ENCODE data around the gene UCN. TPM values are rescaled to one million over a fixed set of nuclear protein-coding genes. Genes with fewer than 3 reads are reported as not detected.

The UCN gene
- total and polyA plus RNA-seq, 10 of the 15 experiments (the other 5 are each of a cell fraction or from before 2014, with no cell fraction given), result 0.10 to 3.8 (median 1.1) TPM; not detected in 1

DNA sequence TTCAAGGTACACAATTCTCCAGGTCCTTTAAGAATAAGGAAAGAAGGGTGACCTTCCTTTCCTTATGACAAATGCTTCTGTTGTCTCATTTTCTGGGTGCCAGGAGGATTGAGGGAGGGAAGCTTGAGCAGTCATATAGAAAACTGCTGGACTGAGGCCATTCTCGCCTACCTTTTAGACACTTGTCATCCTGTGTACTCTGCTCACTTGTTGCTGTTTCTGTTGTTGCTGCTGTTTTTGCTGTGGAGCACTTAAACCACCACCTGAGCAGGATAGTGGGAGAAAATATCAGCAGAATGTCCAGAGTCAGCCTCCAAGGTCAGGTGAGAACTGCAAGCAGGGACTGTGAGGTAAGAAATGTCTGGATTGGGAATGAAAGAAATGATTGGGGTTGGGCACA lies 30.2 kb downstream of the UCN start:
- BruUV-seq (replicated peaks), result no TSS peak
- Histone ChIP-seq H3K4me2 (ENCODE audit: control insufficient read depth, insufficient read depth) (no peak overlapping the region), H3K9me3 (replicated peaks; ENCODE audit: control insufficient read depth, insufficient read depth, low read length) (no peaks in the 10 kb centered on the region), H3K36me3 (ENCODE audit: control insufficient read depth in 2 of 2, insufficient read depth in 2 of 2, low read length in 1 of 2) (no peaks in the 10 kb centered on the region), H3K4me1 (ENCODE audit: control insufficient read depth, insufficient read depth, low read length) (no peaks in the 10 kb centered on the region), H3K4me3 (no peak overlapping the region), H4K20me1 (ENCODE audit: control insufficient read depth, insufficient read depth) (no peaks in the 10 kb centered on the region), H3K79me2 (ENCODE audit: control insufficient read depth, insufficient read depth, low read length) (no peaks in the 10 kb centered on the region), H3K27ac (ENCODE audit: control insufficient read depth, insufficient read depth) (no peak overlapping the region), H3K27me3 (replicated peaks in 1 of 2; ENCODE audit: control insufficient read depth in 2 of 2, insufficient read depth in 2 of 2, low read length in 1 of 2) (peaks cover 0 to 6% of the 10 kb centered on the region in 2 experiments; a peak in 2 of 4 replicates), H2AFZ (ENCODE audit: control insufficient read depth, low read depth, low read length) (no peak overlapping the region), H3K9ac (ENCODE audit: control insufficient read depth, insufficient read depth, low read length) (no peak overlapping the region)
- DNase-seq (ENCODE audit: low read depth, low spot score) (no peak), ATAC-seq (no peak), FAIRE-seq (no peak)
- intact Hi-C loops (cut with micrococcal nuclease; ENCODE audit: unreplicated experiment), result no loop called here
- ChIA-PET SMC1A (ENCODE audit: uncharacterized antibody, unreplicated experiment) (interaction anchor here (3.9 kb wide), 1 partner anchor 25 kb away, joined by 17 read pairs; no protein-coding TSS in a partner anchor), POLR2A (no interaction called here), RAD21 (ENCODE audit: unreplicated experiment) (interaction anchor here (0.6 to 3.4 kb wide), 4 partner anchors 27 to 179 kb away, joined by 3 to 39 read pairs (median 6); no protein-coding TSS in a partner anchor), CTCF (interaction anchor here (0.6 to 9.6 kb wide), 7 partner anchors 10 to 184 kb away, joined by 3 to 132 read pairs (median 18); no protein-coding TSS in a partner anchor)
- WGBS (ENCODE audit: insufficient coverage, insufficient replicate concordance, low lambda C conversion rate, missing lambda C conversion rate), result 0% methylated on average over 1 of the region's 1 CpG
- in situ Hi-C loops (cut with MboI), result no loop called here
- TF ChIP-seq CTCF (IDR thresholded peaks at IDR 0.05 in 2 of 3, conservative IDR thresholded peaks at IDR 0.05 in 1 of 3; ENCODE audit: control insufficient read depth in 2 of 3, extremely low read depth in 1 of 3, insufficient read depth in 1 of 3, low read depth in 3 of 3, low read length in 3 of 3) (no peak), PAX8 (IDR thresholded peaks at IDR 0.05) (no peak), NR2C2 (IDR thresholded peaks at IDR 0.05; ENCODE audit: borderline replicate concordance, control insufficient read depth, insufficient read length, low read depth) (no peak), RCOR1 (conservative IDR thresholded peaks at IDR 0.05; ENCODE audit: low read depth, low read length) (no peak), NR2C1 (IDR thresholded peaks at IDR 0.05) (no peak), BRCA1 (IDR thresholded peaks at IDR 0.05; ENCODE audit: low read depth, low read length) (no peak), SUZ12 (IDR thresholded peaks at IDR 0.05; ENCODE audit: unreplicated experiment) (no peak), CBX3 (IDR thresholded peaks at IDR 0.05; ENCODE audit: borderline replicate concordance, low read depth) (no peak)

All from GM12878 (cell line).